ENCODE results near the gene PPP5C. TPM values are rescaled to one million over a fixed set of nuclear protein-coding genes. Genes with fewer than 3 reads are reported as not detected.

PPP5C gene
- total and polyA plus RNA-seq, 2 of the 13 experiments (the other 11 are each of a cell fraction or from before 2014, with no cell fraction given): 41.6 to 67.9 TPM

- TF ChIP-seq PRPF4 (IDR thresholded peaks at IDR 0.05; ENCODE audit: low read depth, low read length, poor library complexity, severe bottlenecking) (no peak), YY1 (IDR thresholded peaks at IDR 0.05; ENCODE audit: insufficient read depth, insufficient replicate concordance, low read depth, low read length) (no peak), FOXJ3 (CRISPR knock-in tag; IDR thresholded peaks at IDR 0.05; ENCODE audit: borderline replicate concordance) (no peak), KLF6 (CRISPR knock-in tag; IDR thresholded peaks at IDR 0.05) (no peak), PITX1 (CRISPR knock-in tag; IDR thresholded peaks at IDR 0.05) (no peak), ZNF33A (CRISPR knock-in tag; IDR thresholded peaks at IDR 0.05; ENCODE audit: borderline replicate concordance) (no peak), PHF21A (CRISPR knock-in tag; IDR thresholded peaks at IDR 0.05) (peak; percentile 60; the same call in 1 of the 2 replicates), MLX (CRISPR knock-in tag; IDR thresholded peaks at IDR 0.05) (no peak), ISL2 (CRISPR knock-in tag; IDR thresholded peaks at IDR 0.05) (no peak), ZNF768 (CRISPR knock-in tag; IDR thresholded peaks at IDR 0.05) (no peak), UBTF (CRISPR knock-in tag; IDR thresholded peaks at IDR 0.05) (no peak), ZNF180 (CRISPR knock-in tag; IDR thresholded peaks at IDR 0.05; ENCODE audit: borderline replicate concordance, low read depth) (no peak), ZNF790 (CRISPR knock-in tag; IDR thresholded peaks at IDR 0.05; ENCODE audit: borderline replicate concordance) (no peak)
- TF ChIP-seq, protein P1, sequence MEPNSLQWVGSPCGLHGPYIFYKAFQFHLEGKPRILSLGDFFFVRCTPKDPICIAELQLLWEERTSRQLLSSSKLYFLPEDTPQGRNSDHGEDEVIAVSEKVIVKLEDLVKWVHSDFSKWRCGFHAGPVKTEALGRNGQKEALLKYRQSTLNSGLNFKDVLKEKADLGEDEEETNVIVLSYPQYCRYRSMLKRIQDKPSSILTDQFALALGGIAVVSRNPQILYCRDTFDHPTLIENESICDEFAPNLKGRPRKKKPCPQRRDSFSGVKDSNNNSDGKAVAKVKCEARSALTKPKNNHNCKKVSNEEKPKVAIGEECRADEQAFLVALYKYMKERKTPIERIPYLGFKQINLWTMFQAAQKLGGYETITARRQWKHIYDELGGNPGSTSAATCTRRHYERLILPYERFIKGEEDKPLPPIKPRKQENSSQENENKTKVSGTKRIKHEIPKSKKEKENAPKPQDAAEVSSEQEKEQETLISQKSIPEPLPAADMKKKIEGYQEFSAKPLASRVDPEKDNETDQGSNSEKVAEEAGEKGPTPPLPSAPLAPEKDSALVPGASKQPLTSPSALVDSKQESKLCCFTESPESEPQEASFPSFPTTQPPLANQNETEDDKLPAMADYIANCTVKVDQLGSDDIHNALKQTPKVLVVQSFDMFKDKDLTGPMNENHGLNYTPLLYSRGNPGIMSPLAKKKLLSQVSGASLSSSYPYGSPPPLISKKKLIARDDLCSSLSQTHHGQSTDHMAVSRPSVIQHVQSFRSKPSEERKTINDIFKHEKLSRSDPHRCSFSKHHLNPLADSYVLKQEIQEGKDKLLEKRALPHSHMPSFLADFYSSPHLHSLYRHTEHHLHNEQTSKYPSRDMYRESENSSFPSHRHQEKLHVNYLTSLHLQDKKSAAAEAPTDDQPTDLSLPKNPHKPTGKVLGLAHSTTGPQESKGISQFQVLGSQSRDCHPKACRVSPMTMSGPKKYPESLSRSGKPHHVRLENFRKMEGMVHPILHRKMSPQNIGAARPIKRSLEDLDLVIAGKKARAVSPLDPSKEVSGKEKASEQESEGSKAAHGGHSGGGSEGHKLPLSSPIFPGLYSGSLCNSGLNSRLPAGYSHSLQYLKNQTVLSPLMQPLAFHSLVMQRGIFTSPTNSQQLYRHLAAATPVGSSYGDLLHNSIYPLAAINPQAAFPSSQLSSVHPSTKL (CRISPR knock-in tag; IDR thresholded peaks at IDR 0.05): peak; percentile 32; the same call in 1 of the 2 replicates
- TF ChIP-seq, protein P2, sequence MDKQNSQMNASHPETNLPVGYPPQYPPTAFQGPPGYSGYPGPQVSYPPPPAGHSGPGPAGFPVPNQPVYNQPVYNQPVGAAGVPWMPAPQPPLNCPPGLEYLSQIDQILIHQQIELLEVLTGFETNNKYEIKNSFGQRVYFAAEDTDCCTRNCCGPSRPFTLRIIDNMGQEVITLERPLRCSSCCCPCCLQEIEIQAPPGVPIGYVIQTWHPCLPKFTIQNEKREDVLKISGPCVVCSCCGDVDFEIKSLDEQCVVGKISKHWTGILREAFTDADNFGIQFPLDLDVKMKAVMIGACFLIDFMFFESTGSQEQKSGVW (CRISPR knock-in tag; IDR thresholded peaks at IDR 0.05; ENCODE audit: borderline replicate concordance): no peak
These were observed 47.8 kb upstream of the PPP5C start (continued) for GRCh38 chr19:46299004-46299509.
